Islet of Langerhans (tissue), 1 donor: Measurements from ENCODE around the gene ZNF594.
"Not testable (repeated sequence)": the region's sequence is repeated elsewhere in the genome, so short reads cannot be mapped to it uniquely, and the experiment has no call there.

Experiments
- FAIRE-seq: peaks from one replicate; lab custom pipeline; 2011; peaks lifted over from hg19 to GRCh38; lab: Jason Lieb, UNC

The ZNF594 gene

GRCh38 chr17:5191541-5192417, at the start of gene ZNF594:
ZNF594 (minus strand) TSS chr17:5191868; CDS start chr17:5184256, 7,612 bp downstream.
- FAIRE-seq, result no peak

GRCh38 chr17:5239769-5240168, 48.1 kb upstream of the ZNF594 start:
- not testable (repeated sequence) for FAIRE-seq

- FAIRE-seq, result no peak
These were observed 46.7 kb upstream of the ZNF594 start for GRCh38 chr17:5238333-5238732.

- FAIRE-seq, result no peak
These were observed 45.9 kb upstream of the ZNF594 start for GRCh38 chr17:5237541-5238016.

- no peak for FAIRE-seq
These were observed 45.4 kb upstream of the ZNF594 start for GRCh38 chr17:5236938-5237540.

GRCh38 chr17:5234645-5235576, 43.2 kb upstream of the ZNF594 start, which contains the start of gene SCIMP:
SCIMP (minus strand) TSS chr17:5234860; CDS start chr17:5234755, 105 bp downstream.
- no peak for FAIRE-seq

GRCh38 chr17:5233492-5233891, 41.8 kb upstream of the ZNF594 start:
- FAIRE-seq, result not testable (repeated sequence)

GRCh38 chr17:5226940-5227878, 35.5 kb upstream of the ZNF594 start:
- no peak for FAIRE-seq

GRCh38 chr17:5225668-5226457, 34.2 kb upstream of the ZNF594 start:
- FAIRE-seq, result no peak

- FAIRE-seq, result not testable (repeated sequence)
These were observed 30.2 kb upstream of the ZNF594 start for GRCh38 chr17:5221912-5222311.

GRCh38 chr17:5220074-5220473, 28.4 kb upstream of the ZNF594 start:
- FAIRE-seq, result no peak

GRCh38 chr17:5219536-5219935, 27.9 kb upstream of the ZNF594 start:
- FAIRE-seq, result no peak

GRCh38 chr17:5217562-5217961, 25.9 kb upstream of the ZNF594 start:
- not testable (repeated sequence) for FAIRE-seq

- FAIRE-seq, result no peak
These were observed 19.8 kb upstream of the ZNF594 start for GRCh38 chr17:5211458-5211857.

GRCh38 chr17:5210614-5211252, 19.1 kb upstream of the ZNF594 start:
- no peak for FAIRE-seq

GRCh38 chr17:5210091-5210490, 18.4 kb upstream of the ZNF594 start:
- FAIRE-seq, result no peak

GRCh38 chr17:5209396-5209795, 17.7 kb upstream of the ZNF594 start:
- FAIRE-seq, result no peak

- no peak for FAIRE-seq
These were observed 12.2 kb upstream of the ZNF594 start for GRCh38 chr17:5203908-5204294.

- FAIRE-seq, result no peak
These were observed 11.7 kb upstream of the ZNF594 start for GRCh38 chr17:5203178-5203907.
